Endothelial cell of umbilical vein (primary cell): Measurements from ENCODE around the gene FAM227B. TPM values are rescaled to one million over a fixed set of nuclear protein-coding genes. Genes with fewer than 3 reads are reported as not detected.

Experiments used
- BruUV-seq: library from RNA; stranded (reverse); fragments of 400-500 nt; replicated peaks from 2 replicates; lab custom pipeline; 2021; lab: Mats Ljungman, UMichigan
- CTCF ChIA-PET: fragments of 300-600, 350-600 bp; sonication (Branson Sonifier 250); formaldehyde crosslinking; loops from one replicate; lab custom pipeline; 2021; ENCODE audit warnings: antibody characterized with exemption, inconsistent platforms; lab: Charles Lee
- POLR2A ChIA-PET: fragments of 300-600, 350-600 bp; sonication (Branson Sonifier 250); formaldehyde crosslinking; loops from one replicate; lab custom pipeline; 2021; ENCODE audit warnings: antibody characterized with exemption, inconsistent platforms; lab: Charles Lee
- DNase-seq: peaks from one replicate; pipeline ENCODE4 v3.0.0-alpha.2; 2011; ENCODE audit warnings: low read depth, low spot score
- FAIRE-seq: peaks from 2 replicates; lab custom pipeline; 2011; peaks lifted over from hg19 to GRCh38; lab: Jason Lieb, UNC
- H2AFZ ChIP-seq: 2 replicates; pipeline ENCODE4 v1.6.0; 2012; ENCODE audit warnings: low read depth, low read length, control low read depth, inconsistent platforms
- H3K27ac ChIP-seq: 2 replicates; pipeline ENCODE4 v1.5.1; 2011; ENCODE audit warnings: low read depth, mild to moderate bottlenecking, control low read depth, low read length, moderate library complexity; ENCODE audit not compliant: insufficient read depth
- H3K27me3 ChIP-seq, 2 experiments: 2 replicates each; pipeline versions ENCODE4 v1.6.0 to v1.6.1; 2011; ENCODE audit warnings: low read length in 2 of 2, mixed read lengths in 1 of 2; ENCODE audit not compliant: control insufficient read depth in 2 of 2, insufficient read depth in 2 of 2
- H3K36me3 ChIP-seq, 2 experiments: 2 replicates in 1 of 2; 3 replicates in 1 of 2; pipeline ENCODE4 v1.5.1; 2011; ENCODE audit warnings: low read length in 2 of 2, mild to moderate bottlenecking in 1 of 2, moderate library complexity in 1 of 2; ENCODE audit not compliant: control insufficient read depth in 2 of 2, insufficient read depth in 2 of 2; ENCODE audit errors: extremely low read depth in 1 of 2
- H3K4me1 ChIP-seq: 3 replicates; pipeline ENCODE4 v1.5.1; 2011; ENCODE audit warnings: mild to moderate bottlenecking, low read length; ENCODE audit not compliant: control insufficient read depth, insufficient read depth; ENCODE audit errors: extremely low read depth
- H3K4me2 ChIP-seq: 2 replicates; pipeline ENCODE4 v1.6.1; 2011; ENCODE audit warnings: low read length, control low read depth, mixed read lengths; ENCODE audit not compliant: insufficient read depth
- H3K4me3 ChIP-seq, 3 experiments: fragments of 200-600 bp in 1 of 3; sonication (generic), shearing (Covaris generic) in 1 of 3; replicated peaks in 1 of 3; 2 replicates each; pipeline ENCODE4 v1.5.1; 2011 to 2016; ENCODE audit warnings: control low read depth in 3 of 3, low read length in 3 of 3, mild to moderate bottlenecking in 2 of 3, inconsistent platforms in 1 of 3, low read depth in 1 of 3, moderate library complexity in 1 of 3; ENCODE audit not compliant: insufficient read depth in 1 of 3
- H3K79me2 ChIP-seq: 2 replicates; pipeline ENCODE4 v1.6.0; 2012; ENCODE audit warnings: low read length, inconsistent platforms; ENCODE audit not compliant: control insufficient read depth, insufficient read depth
- H3K9ac ChIP-seq: replicated peaks from 2 replicates; pipeline ENCODE3; 2011; ENCODE audit warnings: low read length, control low read depth; ENCODE audit not compliant: insufficient read depth; ENCODE audit errors: extremely low read depth
- H3K9me1 ChIP-seq: replicated peaks from 3 replicates; pipeline ENCODE4 v1.6.0; 2011; ENCODE audit warnings: mild to moderate bottlenecking, low read length; ENCODE audit not compliant: control insufficient read depth, insufficient read depth; ENCODE audit errors: extremely low read depth
- H3K9me3 ChIP-seq: replicated peaks from 2 replicates; pipeline ENCODE4 v1.5.1; 2012; ENCODE audit warnings: low read length, inconsistent platforms; ENCODE audit not compliant: control insufficient read depth, insufficient read depth
- H4K20me1 ChIP-seq: replicated peaks from 2 replicates; pipeline ENCODE3; 2011; ENCODE audit warnings: mild to moderate bottlenecking, low read length; ENCODE audit not compliant: control insufficient read depth, insufficient read depth; ENCODE audit errors: extremely low read depth
- EZH2 ChIP-seq: IDR thresholded peaks from 2 replicates; pipeline ENCODE4 v1.6.1; 2012; ENCODE audit warnings: borderline replicate concordance, low read depth, mild to moderate bottlenecking, moderate library complexity, low read length, inconsistent platforms; ENCODE audit not compliant: severe bottlenecking
- FOS ChIP-seq: IDR thresholded peaks from 2 replicates; pipeline ENCODE4 v1.6.1; 2011; ENCODE audit warnings: mild to moderate bottlenecking, low read length, moderate library complexity, borderline replicate concordance; ENCODE audit not compliant: insufficient read depth
- GATA2 ChIP-seq: IDR thresholded peaks from 2 replicates; pipeline ENCODE4 v1.7.0; 2011; ENCODE audit warnings: low read depth, mild to moderate bottlenecking, moderate library complexity, mixed read lengths, low read length; ENCODE audit not compliant: insufficient read length, insufficient read depth
- JUN ChIP-seq: IDR thresholded peaks from 2 replicates; pipeline ENCODE4 v1.6.1; 2011; ENCODE audit warnings: borderline replicate concordance, low read depth; ENCODE audit not compliant: insufficient read length, insufficient read depth
- MAX ChIP-seq: IDR thresholded peaks from 2 replicates; pipeline ENCODE4 v1.6.1; 2011; ENCODE audit not compliant: insufficient read depth, insufficient read length
- MYC ChIP-seq: IDR thresholded peaks from one replicate; pipeline ENCODE4 v1.6.1; 2011; ENCODE audit warnings: mild to moderate bottlenecking, low read depth, low read length
- POLR2A ChIP-seq: IDR thresholded peaks from 2 replicates; pipeline ENCODE4 v1.6.1; 2012; ENCODE audit warnings: low read depth, mild to moderate bottlenecking, control low read depth, low read length
- POLR2AphosphoS5 ChIP-seq: IDR thresholded peaks from 2 replicates; pipeline ENCODE4 v1.6.1; 2012; ENCODE audit warnings: low read depth, mild to moderate bottlenecking, control low read depth, low read length, moderate library complexity; ENCODE audit not compliant: insufficient read depth
- dilution Hi-C: fragments of 300-500 bp; cut with MboI; formaldehyde crosslinking; loops from one replicate; pipeline ENCODE4 v1.15.0; 2019; ENCODE audit warnings: low sequenced_read_pairs; ENCODE audit not compliant: extremely low pct_ligation_motif_present
- intact Hi-C: fragments of 100-400 bp; cut with micrococcal nuclease; formaldehyde crosslinking; loops from one replicate; pipeline ENCODE4 v1.10.0; 2022
- polyA plus RNA-seq, 4 experiments: library from polyadenylated mRNA; depleted of rRNA in 3 of 4; stranded (reverse) in 3 of 4; unstranded in 1 of 4; fragments of >200 nt; gene quantifications; 2 replicates each; pipeline versions ENCODE4 v1.2.1 to v1.2.3, GENCODE V29; 2011 to 2012; ENCODE audit warnings: missing spikeins in 1 of 4
- total RNA-seq: library from RNA; stranded (reverse); gene quantifications from 2 replicates; pipeline ENCODE4 v1.2.3, GENCODE V29; 2021
- TF ChIP-seq, protein P1 (sequence below), 2 donors: IDR thresholded peaks; 1 replicate in 1 of 2; 2 replicates in 1 of 2; pipeline ENCODE4 v1.5.1; 2011; ENCODE audit warnings: low read length in 2 of 2, mild to moderate bottlenecking in 2 of 2, moderate library complexity in 2 of 2, control low read depth in 1 of 2, inconsistent platforms in 1 of 2, low read depth in 1 of 2; ENCODE audit not compliant: insufficient read depth in 1 of 2; ENCODE audit errors: extremely low read depth in 1 of 2

FAM227B gene
- total and polyA plus RNA-seq, 2 donors (not counting 3 experiments of a cell fraction or from before 2014, with no cell fraction given) = 1.5 to 1.8 TPM

DNA sequence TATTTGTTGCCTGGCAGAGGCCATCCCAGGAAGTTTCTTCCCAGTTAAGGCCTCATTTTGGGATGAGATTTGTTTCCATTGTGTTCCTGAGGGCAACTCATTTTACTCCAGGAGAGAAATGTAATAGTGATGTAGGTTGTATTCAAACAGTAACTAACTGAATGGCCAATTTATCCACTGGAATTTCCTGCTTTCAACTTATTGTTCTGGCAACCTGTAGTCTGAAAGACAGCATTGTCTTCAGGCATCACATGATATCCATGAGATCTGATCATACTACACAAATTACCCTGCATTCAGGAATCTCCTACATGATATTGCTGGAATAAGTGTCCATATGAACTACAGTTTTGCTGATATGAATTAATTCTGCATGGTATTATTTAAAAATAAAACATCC is 277.1 kb downstream of the FAM227B start:
- no peaks in the 10 kb centered on the region for H3K9me1 ChIP-seq
- peaks cover 2% of the 10 kb centered on the region for H4K20me1 ChIP-seq
- BruUV-seq = no TSS peak
- H3K79me2 ChIP-seq = no peaks in the 10 kb centered on the region
- no peaks in the 10 kb centered on the region for H3K36me3 ChIP-seq
- ChIA-PET CTCF (no interaction called here), POLR2A (no interaction called here)
- TF ChIP-seq GATA2 = no peak
- TF ChIP-seq POLR2AphosphoS5 = no peak
- no peak for TF ChIP-seq MAX
- TF ChIP-seq POLR2A = no peak
- TF ChIP-seq EZH2 = no peak
- TF ChIP-seq JUN = no peak
- no peak for TF ChIP-seq MYC
- no peak for TF ChIP-seq FOS
- TF ChIP-seq, protein P1, sequence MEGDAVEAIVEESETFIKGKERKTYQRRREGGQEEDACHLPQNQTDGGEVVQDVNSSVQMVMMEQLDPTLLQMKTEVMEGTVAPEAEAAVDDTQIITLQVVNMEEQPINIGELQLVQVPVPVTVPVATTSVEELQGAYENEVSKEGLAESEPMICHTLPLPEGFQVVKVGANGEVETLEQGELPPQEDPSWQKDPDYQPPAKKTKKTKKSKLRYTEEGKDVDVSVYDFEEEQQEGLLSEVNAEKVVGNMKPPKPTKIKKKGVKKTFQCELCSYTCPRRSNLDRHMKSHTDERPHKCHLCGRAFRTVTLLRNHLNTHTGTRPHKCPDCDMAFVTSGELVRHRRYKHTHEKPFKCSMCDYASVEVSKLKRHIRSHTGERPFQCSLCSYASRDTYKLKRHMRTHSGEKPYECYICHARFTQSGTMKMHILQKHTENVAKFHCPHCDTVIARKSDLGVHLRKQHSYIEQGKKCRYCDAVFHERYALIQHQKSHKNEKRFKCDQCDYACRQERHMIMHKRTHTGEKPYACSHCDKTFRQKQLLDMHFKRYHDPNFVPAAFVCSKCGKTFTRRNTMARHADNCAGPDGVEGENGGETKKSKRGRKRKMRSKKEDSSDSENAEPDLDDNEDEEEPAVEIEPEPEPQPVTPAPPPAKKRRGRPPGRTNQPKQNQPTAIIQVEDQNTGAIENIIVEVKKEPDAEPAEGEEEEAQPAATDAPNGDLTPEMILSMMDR (IDR thresholded peaks at IDR 0.05; ENCODE audit: extremely low read depth in 1 of 2, insufficient read depth in 1 of 2, low read depth in 1 of 2, low read length in 2 of 2) = no peak
- H3K9me3 ChIP-seq = no peaks in the 10 kb centered on the region
- H2AFZ ChIP-seq = no peak overlapping the region
- intact Hi-C loops = no loop called here
- no peak for FAIRE-seq
- no peak overlapping the region for H3K4me2 ChIP-seq
- no peaks in the 10 kb centered on the region for H3K27me3 ChIP-seq
- no peaks in the 10 kb centered on the region for H3K4me1 ChIP-seq
- dilution Hi-C loops = no loop called here
- no peak overlapping the region for H3K4me3 ChIP-seq
- DNase-seq = peak; percentile 22
- no peak overlapping the region for H3K27ac ChIP-seq
- H3K9ac ChIP-seq = no peak overlapping the region
